Measurements from ENCODE around the gene TJP1. TPM values are rescaled to one million over a fixed set of nuclear protein-coding genes. Genes with fewer than 3 reads are reported as not detected.

TJP1 gene
- total RNA-seq, 4 donors from 2014 or later: 100 to 115 (median 103) TPM

DNA sequence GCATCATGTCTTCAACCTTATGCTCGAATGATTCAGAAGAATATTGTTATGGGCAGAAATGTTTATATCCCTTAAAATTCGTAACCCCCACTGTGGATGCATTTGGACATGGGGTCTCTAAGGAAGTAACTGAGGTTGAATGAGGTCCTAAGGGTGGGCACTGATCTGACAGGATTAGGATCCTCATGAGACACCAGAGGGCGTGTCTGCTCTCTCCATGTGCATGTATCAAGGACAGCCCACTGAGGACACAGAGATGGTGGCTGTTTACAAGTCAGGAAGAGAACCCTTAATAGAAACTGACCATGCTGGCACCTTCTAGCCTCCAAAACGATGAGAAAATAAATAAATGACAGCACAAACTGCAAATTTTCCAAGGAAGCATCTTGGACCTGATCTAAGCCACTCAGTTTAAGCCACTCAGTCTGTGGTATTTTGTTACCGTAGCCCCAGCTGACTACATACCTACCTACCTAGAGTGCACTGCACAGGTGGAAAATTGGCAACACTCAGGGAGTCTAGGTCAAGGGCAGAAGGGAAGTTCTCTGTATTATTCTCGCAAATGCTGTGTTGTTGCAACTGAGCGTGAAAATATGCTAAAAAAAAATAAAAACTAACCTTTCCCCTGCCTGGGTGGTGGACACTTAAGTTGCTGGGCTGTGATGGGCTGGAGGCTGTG, 126.6 kb downstream of the TJP1 start:
- H3K4me1 ChIP-seq: no peaks in the 10 kb centered on the region
- peaks cover 0 to 8% (median 0%) of the 10 kb centered on the region in 3 donors for H3K9me3 ChIP-seq
- no peaks in the 10 kb centered on the region for H3K27me3 ChIP-seq
- TF ChIP-seq POLR2AphosphoS5 (IDR thresholded peaks at IDR 0.05) (no peak), POLR2A (IDR thresholded peaks at IDR 0.05) (no peak), EP300 (IDR thresholded peaks at IDR 0.05) (no peak)
- TF ChIP-seq, protein P1, sequence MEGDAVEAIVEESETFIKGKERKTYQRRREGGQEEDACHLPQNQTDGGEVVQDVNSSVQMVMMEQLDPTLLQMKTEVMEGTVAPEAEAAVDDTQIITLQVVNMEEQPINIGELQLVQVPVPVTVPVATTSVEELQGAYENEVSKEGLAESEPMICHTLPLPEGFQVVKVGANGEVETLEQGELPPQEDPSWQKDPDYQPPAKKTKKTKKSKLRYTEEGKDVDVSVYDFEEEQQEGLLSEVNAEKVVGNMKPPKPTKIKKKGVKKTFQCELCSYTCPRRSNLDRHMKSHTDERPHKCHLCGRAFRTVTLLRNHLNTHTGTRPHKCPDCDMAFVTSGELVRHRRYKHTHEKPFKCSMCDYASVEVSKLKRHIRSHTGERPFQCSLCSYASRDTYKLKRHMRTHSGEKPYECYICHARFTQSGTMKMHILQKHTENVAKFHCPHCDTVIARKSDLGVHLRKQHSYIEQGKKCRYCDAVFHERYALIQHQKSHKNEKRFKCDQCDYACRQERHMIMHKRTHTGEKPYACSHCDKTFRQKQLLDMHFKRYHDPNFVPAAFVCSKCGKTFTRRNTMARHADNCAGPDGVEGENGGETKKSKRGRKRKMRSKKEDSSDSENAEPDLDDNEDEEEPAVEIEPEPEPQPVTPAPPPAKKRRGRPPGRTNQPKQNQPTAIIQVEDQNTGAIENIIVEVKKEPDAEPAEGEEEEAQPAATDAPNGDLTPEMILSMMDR (IDR thresholded peaks at IDR 0.05): no peak
- peaks cover 7 to 40% of the 10 kb centered on the region in 2 donors for H3K36me3 ChIP-seq
- 75 to 96% methylated on average over 4 to 6 of the region's 7 CpGs for WGBS, 2 donors (ENCODE audit: low coverage in 1 of 2)
- ATAC-seq: no peak
- H3K4me3 ChIP-seq: no peak overlapping the region
- H3K27ac ChIP-seq: no peak overlapping the region

DNA sequence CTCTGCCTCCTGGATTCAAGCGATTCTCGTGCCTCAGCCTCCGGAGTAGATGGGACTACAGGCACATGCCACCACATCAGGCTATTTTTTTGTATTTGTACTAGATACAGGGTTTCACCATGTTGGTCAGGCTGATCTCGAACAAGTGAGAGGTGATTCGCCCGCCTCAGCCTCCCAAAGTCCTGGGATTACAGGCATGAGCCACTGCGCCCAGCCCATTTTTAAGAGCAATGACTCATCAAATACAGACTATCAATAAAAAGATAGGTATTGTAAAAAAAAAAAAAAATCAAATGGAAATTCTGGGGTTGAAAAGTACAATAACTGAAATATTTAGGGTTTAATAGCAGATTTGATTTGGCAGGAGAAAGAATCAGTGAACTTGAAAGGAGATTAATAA, 129.0 kb downstream of the TJP1 start:
- WGBS, 2 donors (ENCODE audit: low coverage in 1 of 2): 100% methylated on average over 1 of the region's 7 CpGs; no CpG with 5 or more reads in 1 of the 2 donors
- Histone ChIP-seq H3K9me3 (peaks cover 0 to 8% (median 0%) of the 10 kb centered on the region in 3 donors), H3K27ac (no peak overlapping the region), H3K36me3 (peaks cover 0 to 16% of the 10 kb centered on the region in 2 donors), H3K4me1 (no peaks in the 10 kb centered on the region), H3K27me3 (no peaks in the 10 kb centered on the region), H3K4me3 (no peak overlapping the region)
- TF ChIP-seq POLR2AphosphoS5 (IDR thresholded peaks at IDR 0.05) (no peak), POLR2A (IDR thresholded peaks at IDR 0.05) (no peak), EP300 (IDR thresholded peaks at IDR 0.05) (no peak)
- TF ChIP-seq, protein P1 (IDR thresholded peaks at IDR 0.05): no peak
- ATAC-seq: no peak

DNA sequence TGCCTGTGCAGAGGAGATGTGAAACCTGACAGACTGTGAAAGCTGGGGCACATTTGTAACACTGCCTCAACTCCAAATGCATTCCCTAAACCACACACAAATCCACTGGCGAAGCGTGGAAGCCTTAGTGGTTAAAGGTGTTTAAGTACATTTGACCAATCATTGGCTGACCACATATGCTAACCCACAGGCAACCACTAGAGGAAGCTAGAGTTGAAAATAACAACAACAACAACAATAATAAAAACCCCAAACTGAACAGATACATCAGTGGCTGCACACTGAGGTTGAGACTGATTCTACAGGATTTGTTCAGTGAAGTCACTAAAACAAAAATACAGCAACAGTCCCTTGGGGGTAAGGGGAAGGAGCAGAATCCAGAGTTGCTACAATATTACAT, 129.7 kb downstream of the TJP1 start:
- no peak overlapping the region for H3K27ac ChIP-seq
- H3K4me1 ChIP-seq: no peaks in the 10 kb centered on the region
- 50% methylated on average over 2 of the region's 2 CpGs for WGBS, 2 donors (ENCODE audit: low coverage in 1 of 2)
- H3K4me3 ChIP-seq: no peak overlapping the region
- ATAC-seq: no peak
- H3K9me3 ChIP-seq: peaks cover 0 to 8% (median 0%) of the 10 kb centered on the region in 3 donors
- H3K27me3 ChIP-seq: no peaks in the 10 kb centered on the region
- H3K36me3 ChIP-seq: peaks cover 0 to 9% of the 10 kb centered on the region in 2 donors
- TF ChIP-seq POLR2A (IDR thresholded peaks at IDR 0.05) (no peak), POLR2AphosphoS5 (IDR thresholded peaks at IDR 0.05) (no peak), EP300 (IDR thresholded peaks at IDR 0.05) (no peak)
- TF ChIP-seq, protein P1 (IDR thresholded peaks at IDR 0.05): no peak

DNA sequence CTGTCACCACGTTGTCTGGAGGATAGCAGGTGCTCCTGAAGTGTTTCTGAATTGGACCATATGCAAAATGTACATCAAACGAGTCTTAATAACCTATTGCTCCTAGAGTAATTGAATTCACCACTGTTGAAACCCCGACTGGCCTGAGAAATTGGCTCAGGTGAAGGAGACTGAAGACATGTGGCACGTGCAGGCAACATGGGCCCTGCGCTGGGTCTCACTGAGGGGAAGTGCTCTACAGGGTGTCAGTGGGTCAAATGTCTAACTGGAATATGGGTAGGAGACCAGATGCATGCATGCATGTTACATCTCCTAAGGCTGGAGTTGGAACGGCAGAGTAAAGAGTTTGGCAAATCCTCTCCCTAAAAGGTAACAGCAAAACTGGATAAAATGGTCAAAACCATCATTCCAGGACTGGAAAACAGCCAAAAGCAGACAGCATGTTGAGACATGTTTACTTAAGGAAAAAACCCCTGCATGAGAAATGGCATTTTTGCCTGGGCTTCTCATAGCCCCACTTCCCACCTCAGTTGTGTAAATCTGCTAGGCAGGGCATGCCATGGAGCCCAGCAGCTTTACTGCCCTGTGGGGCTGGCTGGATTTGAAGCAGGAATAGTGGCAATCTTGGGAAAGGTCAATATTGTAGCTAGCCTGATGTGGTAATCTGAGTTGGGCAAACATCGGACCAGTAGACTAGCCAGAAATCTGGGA, 131.3 kb downstream of the TJP1 start:
- peaks cover 0 to 8% (median 0%) of the 10 kb centered on the region in 3 donors for H3K9me3 ChIP-seq
- H3K27ac ChIP-seq: no peak overlapping the region
- H3K4me1 ChIP-seq: no peaks in the 10 kb centered on the region
- no peaks in the 10 kb centered on the region for H3K27me3 ChIP-seq
- H3K36me3 ChIP-seq: no peaks in the 10 kb centered on the region
- no peak for ATAC-seq
- TF ChIP-seq POLR2A (IDR thresholded peaks at IDR 0.05): no peak
- TF ChIP-seq EP300 (IDR thresholded peaks at IDR 0.05): no peak
- TF ChIP-seq POLR2AphosphoS5 (IDR thresholded peaks at IDR 0.05): no peak
- TF ChIP-seq, protein P1 (IDR thresholded peaks at IDR 0.05): no peak
- no peak overlapping the region for H3K4me3 ChIP-seq
- 32 to 36% methylated on average over 4 to 5 of the region's 7 CpGs for WGBS, 2 donors (ENCODE audit: low coverage in 1 of 2)

All from gastroesophageal sphincter (tissue), 4 donors.